Stimulated activated CD4-positive, alpha-beta T cell treated with anti-CD3 and anti-CD28 coated beads, Interleukin-2, amount 100 ng/mL, for 48 hours (primary cell): ENCODE data around the gene USP20.
"Not testable (repeated sequence)": the region's sequence is repeated elsewhere in the genome, so short reads cannot be mapped to it uniquely, and the experiment has no call there.

ENCODE experiments used
- DNase-seq, 2 donors: peaks; one replicate each; pipeline ENCODE4 v3.0.0-alpha.2; 2020

USP20 gene

GRCh38 chr9:129835128-129835859 lies at the start of gene USP20, which contains the start of gene C9orf78:
TSS of gene USP20 (plus strand) at chr9:129835458. CDS start at chr9:129852556, 17,098 bp downstream.
TSS of gene C9orf78 (minus strand) at chr9:129835275. CDS start at chr9:129835221, 54 bp downstream.
- peak; percentile 96 to 98 for DNase-seq

- no peak for DNase-seq
Measured at GRCh38 chr9:129785866-129786265, 49.4 kb upstream of the USP20 start.

GRCh38 chr9:129786481-129786880 lies 48.8 kb upstream of the USP20 start:
- no peak for DNase-seq

GRCh38 chr9:129794549-129794948 lies 40.7 kb upstream of the USP20 start:
- DNase-seq = no peak

GRCh38 chr9:129796029-129796428 lies 39.2 kb upstream of the USP20 start:
- DNase-seq = not testable (repeated sequence)

- no peak for DNase-seq
Measured at GRCh38 chr9:129798973-129799372, 36.3 kb upstream of the USP20 start.

GRCh38 chr9:129801504-129801903 lies 33.8 kb upstream of the USP20 start:
- no peak for DNase-seq

GRCh38 chr9:129802833-129803675 lies 32.2 kb upstream of the USP20 start, which contains the start of gene TOR1B:
TSS of gene TOR1B (plus strand) at chr9:129803184. CDS start at chr9:129803213, 29 bp downstream.
- DNase-seq = peak; percentile 89 to 93

- no peak for DNase-seq
Measured at GRCh38 chr9:129803676-129804060, 31.6 kb upstream of the USP20 start.

- no peak for DNase-seq
Measured at GRCh38 chr9:129806061-129806460, 29.2 kb upstream of the USP20 start.

- DNase-seq = no peak
Measured at GRCh38 chr9:129809346-129809745, 25.9 kb upstream of the USP20 start.

GRCh38 chr9:129810116-129810515 lies 25.1 kb upstream of the USP20 start:
- DNase-seq = no peak

GRCh38 chr9:129810788-129811187 lies 24.5 kb upstream of the USP20 start:
- no peak for DNase-seq

GRCh38 chr9:129811967-129812363 lies 23.3 kb upstream of the USP20 start:
- DNase-seq = no peak

- DNase-seq = no peak
Measured at GRCh38 chr9:129812385-129812784, 22.9 kb upstream of the USP20 start.

GRCh38 chr9:129813661-129814060 lies 21.6 kb upstream of the USP20 start:
- no peak for DNase-seq

- DNase-seq = no peak
Measured at GRCh38 chr9:129814432-129815223, 20.6 kb upstream of the USP20 start.

GRCh38 chr9:129815278-129815677 lies 20.0 kb upstream of the USP20 start:
- DNase-seq = no peak

- DNase-seq = no peak
Measured at GRCh38 chr9:129816501-129817435, 18.5 kb upstream of the USP20 start.

- no peak for DNase-seq
Measured at GRCh38 chr9:129822898-129823541, 12.2 kb upstream of the USP20 start.

GRCh38 chr9:129823542-129823934 lies 11.7 kb upstream of the USP20 start:
- DNase-seq = no peak
